Heart left ventricle (tissue), 13 donors: ENCODE results near the gene CCL2.

Source experiments
- CTCF ChIP-seq, 12 donors: fragments of 200-600 bp; sonication (generic) in 4 of 12; IDR thresholded peaks; one replicate each; pipeline versions ENCODE4 v1.5.0 to v1.8.0; 2018 to 2022; ENCODE audit warnings: antibody characterized with exemption in 12 of 12, mild to moderate bottlenecking in 5 of 12
- POLR2A ChIP-seq, 2 donors: fragments of 450-650 bp; IDR thresholded peaks; one replicate each; pipeline ENCODE4 v1.6.1; 2017; ENCODE audit warnings: antibody characterized with exemption in 2 of 2, mild to moderate bottlenecking in 2 of 2, moderate library complexity in 2 of 2
- donor health status: ischemic (EF 13 %, LVEDD 7.1; RV severe dilation, severe dysfunction).
- donor health status: DM: no; HTN: yes; CAD: no.
- donor health status: DM: no; HTN: no; CAD: no.
- donor health status: ischemic (EF 25% LVEDD 6.9; RV normal size, moderate dysfunction).
- donor health status: ischemic (EF 25% LVEDD 5.7; RV mildly dilated, moderate dysfunction).
- donor health status: ischemic (EF 35%, LVEDD 5.7; RV mildly dilated, moderate dysfunction).
- donor health status: nonischemic (EF 11% LVEDD 7.7; RV severe dilation, severe dysfunction).
- donor health status: DM: yes; HTN: yes; CAD: no.
- donor health status: PGD.
- donor health status: ischemic (EF 29% LVEDD 5.4; RV normal size, mild dysfunction).
- donor health status: nonischemic (EF 23%, LVEDD 6.1; RV moderate dilation, normal function).

- TF ChIP-seq CTCF (IDR thresholded peaks at IDR 0.05) (no peak), POLR2A (IDR thresholded peaks at IDR 0.05) (no peak)
Observed at GRCh38 chr17:34245351-34245905, 9.7 kb upstream of the CCL2 start.
